WERI-Rb-1 (cell line): Measurements from ENCODE around the gene SLC22A16.
"Not testable (repeated sequence)": the region's sequence is repeated elsewhere in the genome, so short reads cannot be mapped to it uniquely, and the experiment has no call there.

Source experiments
- DNase-seq: peaks from one replicate; pipeline ENCODE4 v3.0.0-alpha.2; 2020
- H3K27ac ChIP-seq: fragments of 250-450 bp; sonication (Bioruptor Pico); 2 replicates; pipeline ENCODE4 v1.5.1; 2020; ENCODE audit warnings: mild to moderate bottlenecking, moderate library complexity
- H3K27me3 ChIP-seq: fragments of 250-450 bp; sonication (Bioruptor Pico); 2 replicates; pipeline ENCODE4 v1.5.1; 2021; ENCODE audit warnings: mild to moderate bottlenecking, low read depth, moderate library complexity; ENCODE audit not compliant: insufficient read depth, severe bottlenecking
- H3K36me3 ChIP-seq: fragments of 250-450 bp; sonication (Bioruptor Pico); 2 replicates; pipeline ENCODE4 v1.5.1; 2020; ENCODE audit warnings: mild to moderate bottlenecking, moderate library complexity
- H3K4me3 ChIP-seq: 2 replicates; pipeline ENCODE4 v1.5.1; 2011; ENCODE audit warnings: low read depth, mild to moderate bottlenecking, control low read depth, low read length
- H3K9me3 ChIP-seq: fragments of 250-450 bp; sonication (Bioruptor Pico); 2 replicates; pipeline ENCODE4 v1.5.1; 2021; ENCODE audit warnings: mild to moderate bottlenecking, moderate library complexity; ENCODE audit not compliant: severe bottlenecking
- TF ChIP-seq, protein P1 (sequence below): IDR thresholded peaks from 2 replicates; pipeline ENCODE4 v1.5.1; 2011; ENCODE audit warnings: low read depth, mild to moderate bottlenecking, control low read depth, inconsistent platforms, low read length

The SLC22A16 gene

DNA sequence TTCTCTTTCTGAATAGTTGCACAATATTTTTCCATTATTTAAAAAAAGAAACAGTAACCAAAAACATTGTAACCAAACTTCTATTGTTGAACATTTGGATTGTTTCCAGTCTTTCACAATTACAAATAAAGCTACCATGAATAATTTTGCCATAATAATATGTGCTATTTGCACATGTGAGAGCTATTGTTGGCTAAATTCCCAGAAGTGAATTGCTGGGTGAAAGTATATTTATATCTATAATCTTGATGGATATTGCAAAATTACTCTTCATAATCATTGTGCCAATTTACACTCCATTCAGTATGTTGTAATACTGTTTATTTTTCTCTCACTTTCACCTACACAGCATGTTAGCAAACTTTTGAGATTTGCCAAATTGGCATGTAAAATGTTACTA, 36.6 kb upstream of the SLC22A16 start:
- Histone ChIP-seq H3K27me3 (no peaks in the 10 kb centered on the region), H3K27ac (no peak overlapping the region), H3K36me3 (no peaks in the 10 kb centered on the region), H3K4me3 (no peak overlapping the region), H3K9me3 (no peaks in the 10 kb centered on the region)
- TF ChIP-seq, protein P1, sequence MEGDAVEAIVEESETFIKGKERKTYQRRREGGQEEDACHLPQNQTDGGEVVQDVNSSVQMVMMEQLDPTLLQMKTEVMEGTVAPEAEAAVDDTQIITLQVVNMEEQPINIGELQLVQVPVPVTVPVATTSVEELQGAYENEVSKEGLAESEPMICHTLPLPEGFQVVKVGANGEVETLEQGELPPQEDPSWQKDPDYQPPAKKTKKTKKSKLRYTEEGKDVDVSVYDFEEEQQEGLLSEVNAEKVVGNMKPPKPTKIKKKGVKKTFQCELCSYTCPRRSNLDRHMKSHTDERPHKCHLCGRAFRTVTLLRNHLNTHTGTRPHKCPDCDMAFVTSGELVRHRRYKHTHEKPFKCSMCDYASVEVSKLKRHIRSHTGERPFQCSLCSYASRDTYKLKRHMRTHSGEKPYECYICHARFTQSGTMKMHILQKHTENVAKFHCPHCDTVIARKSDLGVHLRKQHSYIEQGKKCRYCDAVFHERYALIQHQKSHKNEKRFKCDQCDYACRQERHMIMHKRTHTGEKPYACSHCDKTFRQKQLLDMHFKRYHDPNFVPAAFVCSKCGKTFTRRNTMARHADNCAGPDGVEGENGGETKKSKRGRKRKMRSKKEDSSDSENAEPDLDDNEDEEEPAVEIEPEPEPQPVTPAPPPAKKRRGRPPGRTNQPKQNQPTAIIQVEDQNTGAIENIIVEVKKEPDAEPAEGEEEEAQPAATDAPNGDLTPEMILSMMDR, result no peak
- DNase-seq, result no peak

DNA sequence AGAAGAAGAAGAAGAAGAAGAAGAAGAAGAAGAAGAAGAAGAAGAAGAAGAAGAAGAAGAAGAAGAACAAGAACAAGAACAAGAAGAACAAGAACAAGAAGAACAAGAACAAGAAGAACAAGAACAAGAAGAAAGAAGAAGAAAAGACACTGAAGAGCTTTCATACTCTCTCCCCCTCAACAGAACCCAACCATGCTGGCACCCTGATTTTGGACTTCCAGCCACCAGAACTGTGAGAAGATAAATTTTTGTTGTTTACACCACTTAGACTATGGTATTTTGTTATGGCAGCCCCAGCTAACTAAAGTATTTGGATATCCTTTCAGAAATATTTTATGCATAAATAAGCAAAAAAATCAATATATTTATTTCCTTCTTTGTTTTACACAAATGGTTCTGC, 36.1 kb upstream of the SLC22A16 start:
- not testable (repeated sequence) for H3K9me3 ChIP-seq, DNase-seq, H3K4me3 ChIP-seq, H3K27me3 ChIP-seq, H3K36me3 ChIP-seq, H3K27ac ChIP-seq

- Histone ChIP-seq H3K27ac (no peak overlapping the region), H3K9me3 (no peaks in the 10 kb centered on the region), H3K4me3 (no peak overlapping the region), H3K27me3 (no peaks in the 10 kb centered on the region), H3K36me3 (no peaks in the 10 kb centered on the region)
- TF ChIP-seq, protein P1, result no peak
- DNase-seq, result no peak
Measured at GRCh38 chr6:110511401-110511800, 35.0 kb upstream of the SLC22A16 start.

GRCh38 chr6:110509617-110510241, 33.3 kb upstream of the SLC22A16 start:
- Histone ChIP-seq H3K9me3 (no peaks in the 10 kb centered on the region), H3K27me3 (no peaks in the 10 kb centered on the region), H3K4me3 (no peak overlapping the region), H3K36me3 (no peaks in the 10 kb centered on the region), H3K27ac (no peak overlapping the region)
- no peak for DNase-seq
- TF ChIP-seq, protein P1, result no peak

GRCh38 chr6:110504891-110505290, 28.5 kb upstream of the SLC22A16 start:
- not testable (repeated sequence) for H3K36me3 ChIP-seq, H3K27me3 ChIP-seq, H3K27ac ChIP-seq, H3K9me3 ChIP-seq, DNase-seq, H3K4me3 ChIP-seq

DNA sequence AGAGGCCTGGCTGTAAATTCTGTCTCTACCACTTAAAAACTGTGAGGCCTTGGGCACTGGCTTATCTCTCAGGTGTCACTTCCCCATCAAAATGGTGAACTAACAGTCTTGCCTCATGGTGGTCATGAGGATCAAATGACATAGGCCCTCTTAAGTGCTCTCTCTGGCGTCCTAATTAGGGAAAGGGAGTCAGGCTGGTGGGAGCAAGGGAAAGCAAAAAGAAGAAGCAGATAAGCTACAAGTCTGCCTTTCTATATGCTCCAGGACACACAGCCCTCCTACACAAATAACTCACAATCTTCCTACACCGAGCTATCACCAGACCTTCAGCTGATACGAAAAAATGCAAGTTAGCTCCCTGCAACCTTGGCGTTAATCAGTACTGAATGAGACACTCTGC, 19.5 kb upstream of the SLC22A16 start:
- no peaks in the 10 kb centered on the region for H3K36me3 ChIP-seq
- no peaks in the 10 kb centered on the region for H3K27me3 ChIP-seq
- no peaks in the 10 kb centered on the region for H3K9me3 ChIP-seq
- TF ChIP-seq, protein P1, result no peak
- no peak overlapping the region for H3K4me3 ChIP-seq
- DNase-seq, result no peak
- no peak overlapping the region for H3K27ac ChIP-seq

DNA sequence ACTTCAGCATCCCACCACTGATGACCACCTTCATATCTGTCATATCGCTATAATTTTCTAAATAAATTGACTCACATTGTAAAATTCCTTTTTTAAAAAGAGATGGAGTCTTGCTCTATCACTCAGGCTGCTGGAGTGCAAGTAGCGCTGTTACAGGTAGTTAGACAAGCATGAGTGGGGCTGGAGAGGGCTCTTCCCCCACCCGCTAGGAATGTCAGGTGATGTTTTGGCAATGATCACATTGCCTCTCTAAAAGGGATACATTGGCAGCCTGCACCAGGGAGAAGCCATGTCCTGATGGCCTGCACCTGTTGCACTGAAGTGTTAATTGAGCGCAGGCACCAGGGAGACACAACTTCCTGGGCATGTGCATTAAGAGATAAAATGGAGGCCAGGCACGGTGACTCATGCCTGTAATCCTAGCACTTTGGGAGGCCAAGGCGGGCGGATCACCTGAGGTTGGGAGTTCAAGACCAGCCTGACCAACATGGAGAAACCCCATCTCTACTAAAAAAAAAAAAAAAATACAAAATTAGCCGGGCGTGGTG, 16.9 kb upstream of the SLC22A16 start:
- TF ChIP-seq, protein P1, result no peak
- no peak overlapping the region for H3K4me3 ChIP-seq
- H3K9me3 ChIP-seq, result no peaks in the 10 kb centered on the region
- no peaks in the 10 kb centered on the region for H3K36me3 ChIP-seq
- DNase-seq, result no peak
- no peak overlapping the region for H3K27ac ChIP-seq
- H3K27me3 ChIP-seq, result no peaks in the 10 kb centered on the region
